ENCODE data around the gene FETUB. TPM values are rescaled to one million over a fixed set of nuclear protein-coding genes. Genes with fewer than 3 reads are reported as not detected.

Gene FETUB
- total RNA-seq, 1 experiment from 2014 or later: not detected

GRCh38 chr3:186679151-186679550 is 39.0 kb downstream of the FETUB start:
- ChIA-PET CTCF (no interaction called here), POLR2A (ENCODE audit: unreplicated experiment) (no interaction called here)
- no peaks in the 10 kb centered on the region for H4K20me1 ChIP-seq (ENCODE audit: low read length)
- no peaks in the 10 kb centered on the region for H3K36me3 ChIP-seq (ENCODE audit: low read depth, low read length)
- no peak overlapping the region for H3K4me3 ChIP-seq (ENCODE audit: low read length)
- H3F3A ChIP-seq (ENCODE audit: low read length, unreplicated experiment): no peaks in the 10 kb centered on the region
- TF ChIP-seq EZH2phosphoT487 (IDR thresholded peaks at IDR 0.05; ENCODE audit: borderline replicate concordance, low read length) (no peak), EZH2 (IDR thresholded peaks at IDR 0.05; ENCODE audit: low read length, unreplicated experiment) (no peak)
- TF ChIP-seq, protein P1, sequence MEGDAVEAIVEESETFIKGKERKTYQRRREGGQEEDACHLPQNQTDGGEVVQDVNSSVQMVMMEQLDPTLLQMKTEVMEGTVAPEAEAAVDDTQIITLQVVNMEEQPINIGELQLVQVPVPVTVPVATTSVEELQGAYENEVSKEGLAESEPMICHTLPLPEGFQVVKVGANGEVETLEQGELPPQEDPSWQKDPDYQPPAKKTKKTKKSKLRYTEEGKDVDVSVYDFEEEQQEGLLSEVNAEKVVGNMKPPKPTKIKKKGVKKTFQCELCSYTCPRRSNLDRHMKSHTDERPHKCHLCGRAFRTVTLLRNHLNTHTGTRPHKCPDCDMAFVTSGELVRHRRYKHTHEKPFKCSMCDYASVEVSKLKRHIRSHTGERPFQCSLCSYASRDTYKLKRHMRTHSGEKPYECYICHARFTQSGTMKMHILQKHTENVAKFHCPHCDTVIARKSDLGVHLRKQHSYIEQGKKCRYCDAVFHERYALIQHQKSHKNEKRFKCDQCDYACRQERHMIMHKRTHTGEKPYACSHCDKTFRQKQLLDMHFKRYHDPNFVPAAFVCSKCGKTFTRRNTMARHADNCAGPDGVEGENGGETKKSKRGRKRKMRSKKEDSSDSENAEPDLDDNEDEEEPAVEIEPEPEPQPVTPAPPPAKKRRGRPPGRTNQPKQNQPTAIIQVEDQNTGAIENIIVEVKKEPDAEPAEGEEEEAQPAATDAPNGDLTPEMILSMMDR (conservative IDR thresholded peaks at IDR 0.05; ENCODE audit: low read depth, low read length): no peak
- intact Hi-C loops (cut with micrococcal nuclease): no loop called here
- no peaks in the 10 kb centered on the region for H3K4me1 ChIP-seq (ENCODE audit: insufficient read depth, low read length)
- no peak overlapping the region for H2AFZ ChIP-seq (ENCODE audit: low read length)
- no TSS peak for BruUV-seq (replicated peaks)
- no peaks in the 10 kb centered on the region for H3K79me2 ChIP-seq (ENCODE audit: low read length)
- H3K27ac ChIP-seq (ENCODE audit: low read length): no peak overlapping the region
- H3K9me3 ChIP-seq (ENCODE audit: low read length): no peaks in the 10 kb centered on the region
- 0 out of 2 replicates have a peak, but pooled peaks cover 4% of the 10 kb centered on the region for H3K27me3 ChIP-seq (ENCODE audit: low read length)
- ATAC-seq (no peak), DNase-seq (no peak)
- no peak overlapping the region for H3K4me2 ChIP-seq (ENCODE audit: low read length)
- no peak overlapping the region for H3K9ac ChIP-seq (ENCODE audit: low read length)
- H3K9me2 ChIP-seq (replicated peaks; ENCODE audit: low read length): no peaks in the 10 kb centered on the region

DNA sequence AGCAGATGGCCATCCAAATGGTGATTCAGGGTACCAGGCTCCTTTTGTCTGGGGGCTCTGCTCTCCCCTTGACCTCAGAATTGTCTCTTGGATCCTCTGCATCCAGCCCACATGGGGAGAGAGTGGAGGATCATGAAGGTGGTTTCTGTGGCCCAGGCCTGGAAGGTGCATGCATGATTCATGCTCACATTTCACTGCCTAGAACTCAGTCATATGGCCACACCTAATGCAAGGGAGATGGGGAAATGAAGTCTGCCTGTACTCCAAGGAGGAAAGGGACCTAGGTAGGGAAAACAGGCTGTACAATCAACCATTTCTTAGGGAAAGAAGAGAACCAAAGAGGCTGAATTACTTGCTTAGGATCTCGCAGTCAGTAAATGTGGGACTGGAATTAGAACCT is 40.7 kb downstream of the FETUB start:
- intact Hi-C loops (cut with micrococcal nuclease): no loop called here
- no TSS peak for BruUV-seq (replicated peaks)
- no peak overlapping the region for H3K27ac ChIP-seq (ENCODE audit: low read length)
- H3K27me3 ChIP-seq (ENCODE audit: low read length): no peaks in the 10 kb centered on the region
- no peaks in the 10 kb centered on the region for H3K9me2 ChIP-seq (replicated peaks; ENCODE audit: low read length)
- no peak for TF ChIP-seq EZH2 (IDR thresholded peaks at IDR 0.05; ENCODE audit: low read length, unreplicated experiment)
- TF ChIP-seq EZH2phosphoT487 (IDR thresholded peaks at IDR 0.05; ENCODE audit: borderline replicate concordance, low read length): no peak
- TF ChIP-seq, protein P1 (conservative IDR thresholded peaks at IDR 0.05; ENCODE audit: low read depth, low read length): no peak
- no peak overlapping the region for H3K4me3 ChIP-seq (ENCODE audit: low read length)
- H3K4me2 ChIP-seq (ENCODE audit: low read length): no peak overlapping the region
- H3K9me3 ChIP-seq (ENCODE audit: low read length): no peaks in the 10 kb centered on the region
- ChIA-PET POLR2A (ENCODE audit: unreplicated experiment) (no interaction called here), CTCF (no interaction called here)
- H3F3A ChIP-seq (ENCODE audit: low read length, unreplicated experiment): no peaks in the 10 kb centered on the region
- no peaks in the 10 kb centered on the region for H3K36me3 ChIP-seq (ENCODE audit: low read depth, low read length)
- DNase-seq: no peak
- no peak overlapping the region for H2AFZ ChIP-seq (ENCODE audit: low read length)
- no peak overlapping the region for H3K9ac ChIP-seq (ENCODE audit: low read length)
- H3K79me2 ChIP-seq (ENCODE audit: low read length): no peaks in the 10 kb centered on the region
- H3K4me1 ChIP-seq (ENCODE audit: insufficient read depth, low read length): no peaks in the 10 kb centered on the region
- H4K20me1 ChIP-seq (ENCODE audit: low read length): no peaks in the 10 kb centered on the region
- no peak for ATAC-seq

DNA sequence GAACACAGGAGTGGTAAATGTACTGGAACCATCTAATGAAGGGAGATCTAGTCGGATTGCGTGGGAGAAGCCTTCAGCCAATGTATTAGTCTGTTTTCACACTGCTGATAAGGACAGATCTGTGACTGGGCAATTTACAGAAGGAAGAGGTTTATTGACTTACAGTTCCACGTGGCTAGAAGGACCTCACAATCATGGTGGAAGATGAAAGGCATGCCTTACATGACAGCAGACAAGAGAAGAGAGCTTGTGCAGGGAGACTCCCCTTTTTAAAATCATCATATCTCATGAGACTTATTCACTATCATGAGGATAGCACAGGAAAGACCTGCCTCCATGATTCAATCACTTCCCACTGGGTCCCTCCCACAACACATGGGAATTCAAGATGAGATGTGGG is 42.6 kb downstream of the FETUB start:
- no peak overlapping the region for H3K4me3 ChIP-seq (ENCODE audit: low read length)
- CTCF ChIA-PET: no interaction called here
- ATAC-seq: no peak

More for the DNA sequence above, 42.6 kb downstream of the FETUB start:
- no peak overlapping the region for H3K27ac ChIP-seq (ENCODE audit: low read length)
- no peaks in the 10 kb centered on the region for H4K20me1 ChIP-seq (ENCODE audit: low read length)
- POLR2A ChIA-PET (ENCODE audit: unreplicated experiment): no interaction called here
- H3K9ac ChIP-seq (ENCODE audit: low read length): no peak overlapping the region
- no peak overlapping the region for H2AFZ ChIP-seq (ENCODE audit: low read length)
- TF ChIP-seq, protein P1 (conservative IDR thresholded peaks at IDR 0.05; ENCODE audit: low read depth, low read length): no peak
- no peak for TF ChIP-seq EZH2phosphoT487 (IDR thresholded peaks at IDR 0.05; ENCODE audit: borderline replicate concordance, low read length)
- TF ChIP-seq EZH2 (IDR thresholded peaks at IDR 0.05; ENCODE audit: low read length, unreplicated experiment): no peak
- no peak for DNase-seq
- H3K79me2 ChIP-seq (ENCODE audit: low read length): no peaks in the 10 kb centered on the region
- H3K27me3 ChIP-seq (ENCODE audit: low read length): no peaks in the 10 kb centered on the region
- no peaks in the 10 kb centered on the region for H3K9me3 ChIP-seq (ENCODE audit: low read length)
- no peaks in the 10 kb centered on the region for H3K9me2 ChIP-seq (replicated peaks; ENCODE audit: low read length)
- intact Hi-C loops (cut with micrococcal nuclease): no loop called here
- H3K4me1 ChIP-seq (ENCODE audit: insufficient read depth, low read length): no peaks in the 10 kb centered on the region
- no TSS peak for BruUV-seq (replicated peaks)
- H3K36me3 ChIP-seq (ENCODE audit: low read depth, low read length): no peaks in the 10 kb centered on the region
- no peak overlapping the region for H3K4me2 ChIP-seq (ENCODE audit: low read length)
- no peaks in the 10 kb centered on the region for H3F3A ChIP-seq (ENCODE audit: low read length, unreplicated experiment)

All from PC-3 (cell line).